ENCODE measurements around the gene MCM3AP.
"Not testable (repeated sequence)": the region's sequence is repeated elsewhere in the genome, so short reads cannot be mapped to it uniquely, and the experiment has no call there.

The MCM3AP gene

DNA sequence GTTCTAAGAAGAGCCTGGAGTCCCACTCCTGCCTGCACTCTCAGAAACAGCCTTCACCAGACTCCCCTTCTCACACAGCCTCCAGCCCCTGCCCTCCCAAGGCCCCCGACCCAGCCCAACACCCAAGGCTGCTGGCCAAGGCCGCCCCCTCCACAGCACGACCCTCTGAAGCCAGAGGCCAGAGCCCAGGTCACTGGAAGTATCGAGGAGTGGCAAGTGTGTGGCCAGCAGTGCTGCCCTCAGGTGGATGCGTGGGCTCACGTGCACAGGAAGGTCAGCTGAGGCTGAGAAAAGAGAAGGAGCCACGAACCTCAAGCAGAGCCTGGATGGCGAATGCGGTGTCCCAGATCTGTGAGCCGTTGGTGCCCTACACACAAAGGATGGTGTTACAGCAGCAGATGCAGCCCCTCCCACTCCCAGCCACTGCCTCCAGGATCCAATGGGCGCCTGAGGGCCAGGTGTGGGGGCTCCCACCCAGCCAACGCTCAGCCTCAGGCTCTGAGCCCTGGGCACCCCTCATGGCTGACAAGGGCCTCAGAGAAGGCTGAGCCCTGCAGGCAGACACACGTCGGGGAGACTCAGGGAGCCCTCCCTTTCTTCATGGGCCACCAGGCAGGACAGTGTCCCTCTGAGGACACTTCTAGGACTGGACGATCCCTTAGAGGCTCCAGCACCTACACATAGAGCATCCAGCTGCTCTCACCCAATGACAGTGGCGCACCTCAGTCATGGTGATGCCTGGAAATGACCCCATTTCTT is 74.9 kb downstream of the MCM3AP start:
- H3K4me3 ChIP-seq: no peak overlapping the region
- no peak overlapping the region for H3K27ac ChIP-seq

DNA sequence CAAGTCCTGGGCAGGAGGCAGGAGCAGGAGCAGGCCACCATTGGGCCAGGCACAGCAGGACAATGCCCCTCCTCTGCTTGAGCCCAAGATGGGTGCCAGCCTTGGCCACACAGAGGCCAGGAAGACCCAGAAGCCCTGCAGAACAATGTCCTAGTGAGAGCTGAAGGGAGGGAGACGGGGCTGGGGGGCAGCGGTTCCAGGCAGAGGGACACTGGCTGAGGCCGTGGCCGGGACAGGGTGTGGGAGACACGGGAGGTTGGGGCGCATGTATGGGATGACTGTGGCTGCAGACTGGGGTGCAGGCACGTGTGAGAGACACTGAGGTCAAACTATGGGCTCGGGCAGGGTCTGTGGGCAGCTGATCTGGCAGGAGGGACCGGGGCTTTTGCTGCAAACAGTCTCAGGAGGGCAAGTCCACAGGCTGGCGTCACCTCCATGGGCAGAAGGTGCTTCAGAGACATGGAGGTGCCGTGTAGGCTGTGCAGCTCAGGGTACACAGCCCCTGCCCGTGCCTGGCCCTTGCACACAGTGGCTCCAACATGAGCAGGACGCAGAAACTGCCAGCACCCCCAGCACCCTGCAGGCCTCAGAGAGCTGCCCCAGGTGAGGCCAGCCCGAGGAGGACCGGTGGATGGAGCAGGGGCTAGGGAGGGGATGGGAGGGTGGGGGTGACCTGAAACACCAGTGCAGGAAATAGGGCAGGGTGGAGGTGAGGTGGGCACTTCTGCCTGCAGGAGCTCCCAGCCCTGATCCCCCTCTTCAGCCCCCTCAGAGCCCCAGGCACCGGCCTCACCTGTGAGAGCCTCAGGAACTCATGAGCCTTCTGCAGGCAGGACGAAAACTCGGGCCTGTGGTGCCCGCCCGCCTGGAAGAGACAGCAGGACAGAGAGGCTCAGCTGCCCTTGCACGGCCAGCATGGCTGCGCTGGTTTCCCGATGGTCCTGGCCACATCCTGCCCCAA is 76.4 kb downstream of the MCM3AP start:
- Histone ChIP-seq H3K4me3 (no peak overlapping the region), H3K27ac (no peak overlapping the region)

DNA sequence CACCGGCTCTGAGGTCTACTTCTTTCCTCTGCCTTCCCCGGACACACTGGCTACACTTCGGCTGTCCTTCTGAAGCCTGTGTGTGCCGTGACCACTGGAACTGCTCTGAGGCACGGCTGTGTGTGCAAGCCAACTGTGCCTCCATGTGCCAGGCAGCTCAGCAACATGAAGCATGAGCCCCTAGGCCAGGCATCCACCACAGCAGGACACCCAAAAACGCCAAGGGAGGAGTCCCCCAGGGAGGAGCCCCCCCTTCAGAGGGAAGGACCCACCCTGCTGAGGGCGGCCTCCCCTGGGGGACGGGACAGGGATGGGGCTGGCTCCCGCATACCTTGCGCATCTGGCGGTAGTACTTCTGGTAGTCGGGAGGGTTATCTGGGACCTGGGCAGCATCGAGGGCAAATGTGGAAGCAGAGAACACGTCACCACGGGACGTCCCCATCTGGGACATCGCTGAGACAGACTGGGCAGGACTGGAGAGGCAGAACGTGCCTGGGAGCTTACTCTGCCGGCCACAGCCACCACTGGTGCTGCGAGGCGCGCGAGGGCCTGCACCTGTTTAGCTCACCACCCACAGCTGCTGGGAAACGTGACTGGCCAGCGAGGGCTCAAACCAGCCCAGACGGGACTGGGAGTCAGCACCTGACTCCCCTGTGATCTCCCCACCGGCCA is 77.4 kb downstream of the MCM3AP start:
- Histone ChIP-seq H3K4me3 (no peak overlapping the region), H3K27ac (no peak overlapping the region)

DNA sequence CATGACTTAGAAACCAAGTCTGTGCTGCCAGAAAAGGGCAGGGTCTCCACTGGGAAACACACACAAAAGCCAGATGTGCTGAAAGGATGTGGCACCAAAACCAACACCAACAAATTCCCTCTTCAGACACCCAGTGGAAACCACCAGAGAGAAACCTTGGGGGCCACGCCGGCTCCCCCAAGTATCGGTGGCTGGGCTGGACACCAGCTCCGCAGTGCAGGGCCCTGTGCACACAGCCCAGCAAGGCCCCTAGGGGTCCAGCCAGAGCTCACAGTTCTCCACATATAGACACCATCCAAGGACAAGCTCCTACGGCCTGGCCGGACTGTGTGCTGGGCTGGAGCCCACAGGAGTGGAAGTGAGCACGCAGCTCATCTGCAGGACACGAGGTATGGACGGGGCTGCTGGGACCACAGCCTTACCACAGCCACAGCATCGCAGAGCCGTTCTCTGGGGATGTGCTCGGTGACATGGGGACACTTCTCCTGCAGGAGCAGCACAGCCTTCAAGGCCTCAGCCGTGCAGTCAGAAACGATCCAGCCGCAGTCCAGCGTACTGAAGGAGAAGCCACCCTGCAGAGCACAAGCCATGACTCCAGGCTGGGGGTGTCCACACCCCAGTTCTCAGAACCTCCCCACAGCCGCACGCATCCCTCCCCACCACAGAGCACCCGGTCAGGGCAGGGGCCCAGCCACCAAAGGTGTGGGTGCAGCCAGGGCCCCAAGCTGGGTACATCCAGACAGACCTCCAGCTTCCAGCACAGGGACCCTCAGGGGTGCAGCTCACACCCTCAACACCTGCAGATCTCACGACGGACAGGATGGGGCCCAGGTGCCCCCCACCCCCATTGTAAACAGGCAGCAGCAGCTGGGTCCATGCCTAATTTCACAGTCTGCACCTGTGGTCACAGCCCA is 78.1 kb downstream of the MCM3AP start:
- H3K4me3 ChIP-seq: no peak overlapping the region
- no peak overlapping the region for H3K27ac ChIP-seq

DNA sequence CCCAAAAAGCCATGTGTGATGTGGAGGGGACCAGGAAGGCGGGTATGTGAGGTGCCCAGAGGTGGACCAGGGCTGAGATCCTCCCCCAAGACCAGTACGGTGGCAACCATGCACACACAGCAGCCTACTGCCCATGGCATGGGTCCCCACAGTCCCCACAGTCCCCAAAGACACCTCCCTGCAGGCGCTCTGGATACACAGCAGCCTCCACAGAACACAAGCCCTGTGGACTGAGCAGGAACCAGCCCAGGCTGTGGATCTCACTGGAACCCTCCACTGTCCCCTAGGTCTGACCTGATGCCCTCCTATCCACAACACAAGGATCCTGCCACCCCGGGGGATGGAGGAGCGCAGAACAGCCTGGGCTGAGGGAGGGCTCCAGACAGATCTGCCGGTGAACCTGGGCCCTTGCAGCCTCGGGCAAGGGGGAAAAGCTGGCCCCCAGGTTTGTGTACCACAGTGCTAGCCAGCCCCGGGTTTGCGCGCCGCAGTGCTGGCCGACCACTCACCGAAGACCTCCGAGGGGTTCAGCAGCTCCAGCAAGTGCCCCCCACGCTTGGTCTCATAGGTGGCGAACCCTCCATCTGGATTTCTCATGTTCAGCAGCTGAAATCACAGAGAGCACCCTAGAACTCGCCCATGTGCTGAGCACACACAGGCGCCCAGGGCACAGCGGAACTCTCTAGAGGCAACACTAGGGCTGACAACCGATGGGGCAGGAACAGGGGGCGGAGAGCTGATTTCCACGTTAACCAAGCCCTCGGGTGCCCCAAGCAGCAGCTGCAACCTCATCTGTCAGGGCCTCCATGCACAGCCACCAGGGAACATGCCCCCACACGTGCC is 79.0 kb downstream of the MCM3AP start:
- Histone ChIP-seq H3K4me3 (no peak overlapping the region), H3K27ac (no peak overlapping the region)

DNA sequence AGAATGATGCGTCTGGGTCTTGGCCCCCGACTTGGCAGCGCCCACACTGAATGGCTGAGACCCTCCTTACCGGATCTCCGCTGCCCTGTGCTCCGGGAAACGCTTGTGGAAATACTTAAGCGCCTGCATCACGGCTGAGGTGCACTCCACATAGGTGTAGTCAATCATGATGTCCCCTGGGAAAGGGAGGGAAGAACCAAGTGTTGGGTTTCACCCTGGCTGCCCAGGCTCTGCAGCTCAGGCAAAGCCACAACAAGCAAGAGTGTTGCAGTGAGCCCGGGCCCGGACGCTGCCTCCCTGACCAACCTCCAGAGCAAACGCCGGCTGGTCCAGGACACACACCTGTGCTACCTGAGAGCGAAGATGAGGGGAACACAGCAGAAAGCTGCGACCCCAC is 79.6 kb downstream of the MCM3AP start:
- H3K4me3 ChIP-seq: no peak overlapping the region

DNA sequence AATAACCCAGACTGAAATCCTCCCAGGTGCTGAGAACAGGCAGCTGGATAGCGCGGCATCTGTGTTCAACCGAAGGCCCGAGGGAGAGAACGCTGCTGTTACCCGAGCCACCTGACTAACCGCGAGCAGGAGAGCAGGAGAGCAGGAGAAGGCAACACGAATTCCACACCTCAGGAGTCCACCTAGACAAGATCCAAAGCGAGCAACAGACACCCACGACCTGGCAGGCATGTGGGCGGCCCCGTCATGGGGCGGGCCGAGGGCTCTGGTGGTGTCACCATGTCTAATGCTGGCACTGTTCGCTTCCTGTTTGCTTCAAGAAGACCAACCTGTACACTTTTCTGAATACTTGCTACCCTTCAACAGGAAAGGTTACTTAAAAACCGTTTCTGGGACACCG is 80.2 kb downstream of the MCM3AP start:
- Histone ChIP-seq H3K27ac (no peak overlapping the region), H3K4me3 (no peak overlapping the region)

More for the DNA sequence above, 79.6 kb downstream of the MCM3AP start:
- H3K27ac ChIP-seq: no peak overlapping the region

DNA sequence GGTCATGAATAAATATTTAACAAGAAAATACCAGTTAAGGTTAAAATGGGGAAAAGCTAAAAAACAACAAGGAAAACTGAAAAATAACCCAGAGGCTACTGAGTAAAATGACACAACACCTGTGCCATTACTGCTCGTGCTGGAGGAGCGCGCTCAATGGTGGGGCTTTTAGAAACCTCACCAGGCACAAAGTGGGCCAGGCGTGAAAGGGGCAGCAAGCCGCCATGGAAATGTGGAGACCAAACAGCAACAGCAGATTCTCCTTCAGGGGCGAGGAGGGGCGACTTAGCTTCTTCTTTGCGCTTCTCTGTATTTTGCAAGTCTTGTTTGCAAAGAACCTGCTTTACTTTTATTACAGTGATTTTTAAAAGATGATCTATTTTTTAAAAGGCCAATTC is 82.2 kb downstream of the MCM3AP start:
- Histone ChIP-seq H3K4me3 (no peak overlapping the region), H3K27ac (no peak overlapping the region)

DNA sequence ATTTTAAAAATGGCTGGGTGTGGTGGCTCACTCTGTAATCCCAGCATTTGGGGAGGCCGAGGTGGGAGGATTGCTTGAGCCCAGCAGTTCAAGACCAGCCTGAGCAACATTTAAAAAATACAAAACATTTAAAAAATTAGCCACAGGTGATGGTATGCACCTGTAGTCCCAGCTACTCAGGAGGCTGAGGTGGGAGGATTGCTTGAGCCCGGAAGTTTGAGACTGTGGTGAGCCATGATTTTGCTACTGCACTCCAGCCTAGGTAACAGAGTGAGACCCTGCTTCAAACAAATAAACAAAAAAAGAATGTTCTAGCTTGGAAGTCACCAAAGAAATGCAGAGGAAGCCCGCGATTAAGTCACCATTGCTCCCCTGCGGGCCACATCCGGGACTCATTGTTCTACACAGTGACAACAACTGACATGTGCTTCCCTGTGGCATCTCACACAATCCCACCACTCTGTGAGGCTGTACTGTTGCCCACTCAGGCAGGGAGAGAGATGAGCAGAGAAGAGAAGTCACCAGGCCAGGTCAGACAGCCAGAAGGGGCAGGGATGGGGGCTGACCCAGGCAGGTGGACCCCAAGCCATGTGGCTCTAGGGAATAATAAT is 82.7 kb downstream of the MCM3AP start:
- Histone ChIP-seq H3K27ac (no peak overlapping the region), H3K4me3 (no peak overlapping the region)

DNA sequence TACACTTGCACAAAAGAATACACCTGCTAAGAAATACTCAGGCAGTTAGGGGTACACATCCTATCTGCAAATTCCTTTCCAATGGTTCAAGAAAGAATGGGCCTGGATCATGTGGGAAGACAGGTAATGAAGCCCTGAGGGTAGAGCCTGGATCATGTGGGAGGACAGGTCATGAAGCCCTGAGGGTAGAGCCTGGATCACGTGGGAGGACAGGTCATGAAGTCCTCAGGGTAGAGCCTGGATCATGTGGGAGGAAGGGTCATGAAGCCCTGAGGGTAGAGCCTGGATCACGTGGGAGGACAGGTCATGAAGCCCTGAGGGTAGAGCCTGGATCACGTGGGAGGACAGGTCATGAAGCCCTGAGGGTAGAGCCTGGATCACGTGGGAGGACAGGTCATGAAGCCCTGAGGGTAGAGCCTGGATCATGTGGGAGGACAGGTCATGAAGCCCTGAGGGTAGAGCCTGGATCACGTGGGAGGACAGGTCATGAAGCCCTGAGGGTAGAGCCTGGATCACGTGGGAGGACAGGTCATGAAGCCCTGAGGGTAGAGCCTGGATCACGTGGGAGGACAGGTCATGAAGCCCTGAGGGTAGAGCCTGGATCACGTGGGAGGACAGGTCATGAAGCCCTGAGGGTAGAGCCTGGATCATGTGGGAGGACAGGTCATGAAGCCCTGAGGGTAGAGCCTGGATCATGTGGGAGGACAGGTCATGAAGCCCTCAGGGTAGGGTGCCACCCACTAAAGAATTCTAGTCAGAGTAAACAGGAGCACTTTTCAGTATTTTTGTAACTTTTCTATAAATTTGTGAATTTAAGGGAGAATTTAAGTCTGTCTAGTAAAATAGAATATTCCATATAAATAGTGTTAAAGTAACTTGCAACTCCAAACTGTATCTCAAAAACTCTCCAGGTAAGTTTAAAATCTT is 84.3 kb downstream of the MCM3AP start:
- not testable (repeated sequence) for H3K4me3 ChIP-seq, H3K27ac ChIP-seq

DNA sequence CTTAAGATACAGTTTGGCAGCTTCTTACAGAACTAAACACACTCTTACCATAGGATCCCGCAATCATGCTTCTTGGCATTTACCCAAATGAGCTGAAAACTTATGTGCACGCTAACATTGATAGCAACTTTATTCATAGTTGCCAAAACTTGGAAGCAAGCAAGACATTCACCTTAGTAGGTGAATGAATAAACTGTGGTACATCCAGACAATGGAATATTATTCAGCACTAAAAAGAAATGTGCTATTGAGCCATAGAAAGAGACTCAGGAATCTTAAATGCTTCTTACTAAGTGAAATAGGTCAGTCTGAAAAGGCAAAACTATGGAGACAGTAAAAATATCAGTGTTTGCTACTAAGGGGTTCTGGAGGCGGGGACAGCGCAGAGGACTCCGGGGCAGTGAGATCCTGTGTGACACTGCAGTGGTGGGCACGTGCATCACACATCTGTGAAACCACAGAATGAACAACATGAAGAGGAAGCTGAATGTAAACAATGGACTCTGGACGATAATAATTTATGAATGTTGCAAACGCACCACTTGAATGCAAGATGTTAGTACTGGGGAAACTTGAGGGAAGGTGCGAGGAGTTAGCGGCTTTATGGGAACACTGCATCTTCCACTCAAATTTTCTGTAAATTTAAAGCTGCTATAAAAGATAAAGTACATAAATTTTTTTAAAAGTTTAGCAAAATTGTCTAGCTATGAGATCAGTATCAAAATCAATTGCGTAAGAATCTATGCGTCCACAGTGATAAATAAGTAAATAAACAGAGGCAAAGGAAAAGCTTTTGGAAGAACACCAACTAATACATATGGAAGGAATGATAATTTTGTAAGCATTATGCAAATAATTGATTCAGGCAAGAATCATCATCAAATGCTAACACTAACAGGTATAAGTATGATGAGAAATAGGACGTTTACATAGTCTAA is 85.7 kb downstream of the MCM3AP start:
- H3K27ac ChIP-seq: no peak overlapping the region
- H3K4me3 ChIP-seq: no peak overlapping the region

DNA sequence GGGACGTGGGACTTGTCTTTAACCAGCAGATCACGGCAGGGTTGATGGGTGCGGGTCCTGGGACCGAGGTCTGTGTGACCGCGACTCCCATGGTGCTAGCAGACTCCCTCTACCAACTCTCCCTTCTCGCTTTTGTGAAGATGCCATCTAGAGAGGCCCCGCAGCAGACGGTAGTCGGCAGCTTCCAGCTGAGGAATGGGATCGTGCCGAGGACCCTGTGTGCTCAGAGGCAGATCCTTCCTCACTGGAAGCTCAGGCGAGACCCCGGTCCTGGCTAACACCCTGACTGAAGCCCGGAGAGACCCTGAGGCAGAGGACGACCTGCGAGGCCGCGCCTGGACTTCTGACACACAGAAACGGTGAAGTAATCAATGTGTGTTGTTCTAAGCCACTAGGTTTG is 88.7 kb downstream of the MCM3AP start:
- Histone ChIP-seq H3K27ac (no peak overlapping the region), H3K4me3 (no peak overlapping the region)

DNA sequence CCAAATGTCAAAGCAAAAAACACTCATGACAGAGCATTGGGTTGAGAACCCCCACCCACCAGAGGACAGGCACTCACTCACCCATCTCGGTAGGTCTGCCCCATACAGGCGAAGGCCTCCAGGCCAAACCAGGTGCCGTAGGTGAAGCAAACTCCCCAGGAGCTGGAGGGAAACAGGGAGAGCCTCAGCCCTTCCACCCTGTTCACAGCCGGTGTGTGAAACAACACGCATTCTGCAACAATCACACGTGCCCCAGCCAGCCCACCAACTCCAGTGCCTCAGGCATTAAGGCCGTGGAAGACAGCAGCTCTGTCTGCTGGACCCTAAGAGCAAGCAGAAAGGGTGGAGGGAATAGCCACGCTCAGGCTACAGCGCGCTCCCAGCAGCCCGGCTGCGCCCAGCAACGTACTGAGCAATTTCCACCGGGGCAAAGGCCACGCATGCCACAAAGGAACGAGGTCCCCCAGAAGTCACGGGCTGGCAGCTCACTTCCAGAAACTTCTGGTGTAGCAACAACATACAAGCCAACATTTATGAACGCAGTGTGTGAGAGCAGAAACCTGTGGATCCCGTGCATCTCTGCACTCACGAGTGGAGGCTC is 89.7 kb downstream of the MCM3AP start:
- H3K27ac ChIP-seq: no peak overlapping the region
- H3K4me3 ChIP-seq: no peak overlapping the region

DNA sequence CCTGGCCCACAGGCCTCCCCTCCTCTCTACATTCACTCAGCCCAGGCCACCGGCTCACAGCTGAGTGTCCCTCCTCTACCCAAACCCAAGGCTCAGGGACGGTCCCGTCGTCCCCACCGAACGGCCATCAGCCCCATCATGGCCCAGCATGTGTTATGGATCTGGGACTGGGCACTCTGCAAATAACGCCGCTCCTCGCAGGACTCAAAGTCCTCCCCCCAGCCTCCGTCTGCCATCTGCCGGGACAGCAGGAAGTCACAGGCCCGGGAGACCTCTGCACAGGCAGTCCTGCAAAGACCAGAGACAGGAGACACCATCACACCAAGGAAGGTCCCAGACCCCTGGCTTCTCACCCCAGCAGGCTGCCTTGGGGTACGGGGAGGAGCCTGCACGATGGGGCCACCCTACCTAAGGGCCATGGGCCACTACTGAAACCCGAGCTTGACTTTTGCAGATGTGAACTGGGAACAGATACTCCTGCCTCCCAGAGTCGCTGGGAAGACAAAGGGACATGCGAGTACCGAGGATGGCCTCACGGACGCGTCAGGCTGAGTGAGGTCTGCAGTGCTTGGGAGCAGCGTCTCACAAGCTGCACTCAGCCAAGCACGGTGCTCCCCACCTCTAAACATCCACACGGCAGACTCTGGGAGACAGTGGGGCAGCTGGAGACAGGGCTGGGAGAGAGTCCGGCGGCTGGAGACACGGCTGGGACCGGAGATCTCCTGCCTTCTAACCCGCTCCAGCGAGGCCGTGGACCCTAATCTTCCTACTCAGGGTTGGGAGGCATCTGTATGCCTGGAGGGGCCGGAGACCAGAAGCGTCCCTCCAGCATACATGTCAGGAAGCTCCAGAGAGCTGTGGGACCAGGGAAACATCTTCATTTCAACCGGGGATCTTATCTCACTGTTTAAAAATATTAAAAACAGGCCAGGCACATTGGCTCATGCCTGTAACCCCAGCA is 90.8 kb downstream of the MCM3AP start:
- Histone ChIP-seq H3K4me3 (no peak overlapping the region), H3K27ac (no peak overlapping the region)

All from skin epidermis (tissue), 12 donors.